Fibroblast of mammary gland (primary cell): Measurements from ENCODE around the gene NR6A1.
"Not testable (repeated sequence)": the region's sequence is repeated elsewhere in the genome, so short reads cannot be mapped to it uniquely, and the experiment has no call there.

Experiments
- DNase-seq: peaks from one replicate; pipeline ENCODE4 v3.0.0-alpha.2; 2010; ENCODE audit warnings: low read depth
- H3K4me3 ChIP-seq: 2 replicates; pipeline ENCODE4 v1.5.1; 2011; ENCODE audit warnings: low read depth, mild to moderate bottlenecking, low read length, moderate library complexity; ENCODE audit not compliant: control insufficient read depth
- CTCF ChIP-seq: conservative IDR thresholded peaks from 2 replicates; pipeline ENCODE4 v1.5.1; 2011; ENCODE audit warnings: low read depth, low read length, inconsistent platforms; ENCODE audit not compliant: control insufficient read depth, insufficient read depth

Gene NR6A1

GRCh38 chr9:124776618-124776953 lies 5.5 kb upstream of the NR6A1 start:
- no peak for TF ChIP-seq CTCF
- DNase-seq: no peak
- peak overlapping the region; percentile 38 for H3K4me3 ChIP-seq

- peak; percentile 76 for DNase-seq
Observed at GRCh38 chr9:124774129-124774978, 3.2 kb upstream of the NR6A1 start.

DNA sequence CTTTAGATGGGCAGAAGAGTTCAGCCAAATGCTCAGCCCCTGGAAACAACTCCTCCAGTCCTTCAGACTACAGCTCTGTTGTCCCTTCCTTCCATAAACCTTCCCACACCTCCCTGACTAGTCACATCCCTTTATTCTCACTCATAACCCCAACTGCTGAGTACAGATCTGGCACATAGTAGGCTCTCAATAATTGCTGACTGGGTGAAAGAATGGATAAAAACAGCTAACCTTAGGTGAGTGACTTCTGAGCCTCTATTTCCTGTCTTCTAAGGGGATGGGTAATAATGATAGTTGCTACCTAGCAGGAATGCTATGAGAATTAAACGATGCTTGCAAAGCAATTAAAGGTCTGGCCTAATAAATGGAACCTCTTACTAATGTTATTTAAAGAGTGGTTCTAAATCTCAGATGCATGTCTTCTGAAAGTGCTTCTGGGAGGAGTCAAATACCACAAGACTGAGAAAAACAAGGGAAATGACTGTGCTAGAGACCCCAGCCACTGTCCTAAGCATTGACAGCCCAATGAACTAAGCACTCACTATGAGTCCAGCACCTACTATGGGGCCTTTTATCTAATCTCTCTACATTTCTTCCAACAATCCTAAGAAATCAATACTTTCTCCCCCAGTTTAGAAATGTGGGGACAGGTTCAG lies 2.5 kb upstream of the NR6A1 start:
- no peak for TF ChIP-seq CTCF
- H3K4me3 ChIP-seq: no peak overlapping the region
- DNase-seq: no peak

More at GRCh38 chr9:124774129-124774978, 3.2 kb upstream of the NR6A1 start:
- peak; percentile 81 for TF ChIP-seq CTCF
- no peak overlapping the region for H3K4me3 ChIP-seq

- H3K4me3 ChIP-seq, DNase-seq: not testable (repeated sequence)
Observed at GRCh38 chr9:124772877-124773276, 1.8 kb upstream of the NR6A1 start.

DNA sequence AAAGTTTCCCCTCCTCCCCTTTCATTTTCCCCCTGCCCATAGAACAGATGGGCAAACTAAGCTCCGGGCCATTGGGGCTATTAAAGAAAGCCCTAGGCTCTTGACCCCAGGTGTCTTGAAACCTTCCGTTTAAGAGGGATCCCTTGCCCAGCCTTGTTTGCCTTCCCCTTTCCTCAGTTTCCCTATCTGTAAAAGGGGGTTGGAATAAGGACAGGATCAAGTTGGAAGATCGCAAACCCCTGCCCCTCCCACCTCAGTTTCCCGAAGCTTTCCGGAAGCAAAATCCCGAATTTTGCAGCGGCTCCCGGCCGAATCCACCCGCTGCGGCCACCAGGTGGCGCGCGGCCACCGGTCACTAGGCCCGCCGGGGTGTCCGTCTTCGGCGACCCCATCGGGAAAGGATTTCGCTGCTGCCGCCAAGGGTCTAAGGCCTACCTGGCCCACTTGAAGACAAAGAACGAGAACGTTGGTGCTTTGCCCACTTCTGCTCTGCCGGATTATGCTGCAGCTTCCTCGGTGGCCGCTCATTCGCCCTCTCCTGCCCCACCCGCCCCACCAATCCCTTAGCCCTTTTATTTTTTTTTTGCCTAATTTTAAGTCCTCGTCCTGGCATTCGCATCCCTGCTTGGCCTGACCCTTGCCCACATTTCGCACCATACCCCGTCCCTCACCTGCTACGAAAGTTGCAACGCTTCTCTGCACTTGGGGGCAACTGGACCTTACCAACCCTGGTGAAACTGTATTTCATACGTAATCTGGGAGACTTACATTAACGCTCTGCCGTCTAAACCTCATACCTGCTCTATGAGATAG lies 962 bp upstream of the NR6A1 start:
- TF ChIP-seq CTCF: peak; percentile 73
- peak overlapping the region; percentile 63 for H3K4me3 ChIP-seq
- peak; percentile 62 for DNase-seq

DNA sequence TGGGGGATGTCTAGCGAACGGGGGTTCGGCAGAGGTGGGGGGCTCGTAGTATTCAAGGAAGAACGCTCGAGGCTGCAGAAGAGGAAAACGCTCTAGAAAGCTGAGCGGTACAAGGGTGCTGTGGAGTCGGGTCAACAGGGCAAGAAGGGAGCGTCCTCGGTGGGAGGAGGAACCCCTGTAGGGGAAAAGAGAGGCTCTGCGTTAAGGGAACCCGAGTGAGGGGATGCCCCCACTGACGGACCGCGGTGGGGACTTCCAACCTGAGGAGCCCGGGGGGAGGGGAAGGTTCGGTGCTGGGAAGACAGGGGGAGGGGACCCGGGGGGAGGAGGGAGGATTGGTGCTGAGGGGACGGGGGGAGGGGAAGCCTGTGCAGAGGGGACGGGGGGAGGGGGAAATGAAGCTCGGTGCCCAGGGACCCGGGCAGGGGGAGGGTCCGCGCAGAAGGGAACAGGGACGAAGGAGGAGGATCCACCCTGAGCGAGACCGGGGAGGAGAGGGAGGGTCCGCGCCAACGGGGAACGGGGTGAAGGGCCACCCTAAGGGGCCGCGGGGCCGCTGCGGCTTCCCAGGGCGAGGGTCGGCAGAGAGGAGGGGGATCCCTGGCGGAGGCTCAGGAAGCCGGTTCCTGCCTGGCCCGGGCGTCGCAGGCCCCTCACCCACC lies 621 bp downstream of the NR6A1 start:
- DNase-seq: no peak
- peak overlapping the region; percentile 53 for H3K4me3 ChIP-seq
- TF ChIP-seq CTCF: no peak
